K562 (cell line): ENCODE data around the gene KRT26. TPM values are rescaled to one million over a fixed set of nuclear protein-coding genes. Genes with fewer than 3 reads are reported as not detected.

Experiments used
- ATAC-seq: fragments of 200-7000 bp; cut with Tn5 transposase; 3 replicates; pipeline ENCODE4 v1.9.1; 2020; ENCODE audit warnings: moderate library complexity
- BruUV-seq: library from RNA; stranded (reverse); fragments of 400-500 nt; replicated peaks from 2 replicates; lab custom pipeline; 2021; lab: Mats Ljungman, UMichigan
- CTCF ChIA-PET: fragments of 300-600 bp; formaldehyde crosslinking; extraction: SDS; loops from one replicate; lab custom pipeline; 2021; ENCODE audit warnings: low intra/inter-chr PET ratio; lab: Yijun Ruan, JAX
- POLR2A ChIA-PET: fragments of 300-600, 350-650 bp; sonication (Branson Sonifier 250); formaldehyde crosslinking; extraction: SDS; loops from one replicate; lab custom pipeline; 2021; ENCODE audit warnings: antibody characterized with exemption, inconsistent platforms; lab: Yijun Ruan, JAX
- DNase-seq, 4 experiments: peaks; one replicate each; pipeline versions ENCODE4 v3.0.0 to v3.0.0-alpha.2; 2011 to 2018; ENCODE audit warnings: low spot score in 3 of 4, mixed read lengths in 3 of 4; ENCODE audit errors: extremely low read depth in 1 of 4
- FAIRE-seq: peaks from 2 replicates; lab custom pipeline; 2011; peaks lifted over from hg19 to GRCh38; lab: Jason Lieb, UNC
- H2AFZ ChIP-seq: 2 replicates; pipeline ENCODE4 v1.6.0; 2011; ENCODE audit warnings: low read depth, low read length, control low read depth, inconsistent platforms
- H3K27ac ChIP-seq: fragments of 200-600 bp; 3 replicates; pipeline ENCODE4 v1.8.0; 2011; ENCODE audit warnings: low read depth, mild to moderate bottlenecking, control low read depth, inconsistent platforms, low read length, moderate library complexity, mixed read lengths; ENCODE audit errors: extremely low read depth
- H3K27me3 ChIP-seq, 2 experiments: fragments of 300-600 bp in 1 of 2; 2 replicates in 1 of 2; 3 replicates in 1 of 2; pipeline versions ENCODE4 v1.6.0 to v1.8.0; 2011; ENCODE audit warnings: inconsistent platforms in 2 of 2, low read length in 2 of 2, mild to moderate bottlenecking in 1 of 2, mixed read lengths in 1 of 2, moderate library complexity in 1 of 2; ENCODE audit not compliant: control insufficient read depth in 2 of 2, insufficient read depth in 2 of 2
- H3K36me3 ChIP-seq: fragments of 300-600 bp; 3 replicates; pipeline ENCODE4 v1.8.0; 2011; ENCODE audit warnings: mild to moderate bottlenecking, low read length, inconsistent platforms; ENCODE audit not compliant: control insufficient read depth, insufficient read depth
- H3K4me1 ChIP-seq, 2 experiments: fragments of 200-600 bp in 1 of 2; replicated peaks in 1 of 2; 2 replicates in 1 of 2; 3 replicates in 1 of 2; pipeline versions ENCODE4 v1.5.1 to v1.8.0; 2011; ENCODE audit warnings: inconsistent platforms in 2 of 2, low read length in 2 of 2, mild to moderate bottlenecking in 1 of 2, mixed read lengths in 1 of 2, moderate library complexity in 1 of 2; ENCODE audit not compliant: control insufficient read depth in 2 of 2, insufficient read depth in 2 of 2
- H3K4me2 ChIP-seq: 2 replicates; pipeline ENCODE4 v1.6.1; 2011; ENCODE audit warnings: low read length, control low read depth, inconsistent platforms, mixed read lengths; ENCODE audit not compliant: insufficient read depth
- H3K4me3 ChIP-seq: fragments of 200-600 bp; sonication (generic), shearing (Covaris generic); 2 replicates; pipeline ENCODE4 v1.5.1; 2016; ENCODE audit warnings: control low read depth, inconsistent platforms
- H3K79me2 ChIP-seq: fragments of 200-600 bp; 3 replicates; pipeline ENCODE4 v1.8.0; 2011; ENCODE audit warnings: low read length, inconsistent platforms; ENCODE audit not compliant: control insufficient read depth, insufficient read depth
- H3K9ac ChIP-seq, 2 experiments: 2 replicates each; pipeline versions ENCODE4 v1.6.0 to v1.6.1; 2011; ENCODE audit warnings: low read depth in 2 of 2, low read length in 2 of 2, control low read depth in 1 of 2, inconsistent platforms in 1 of 2, mild to moderate bottlenecking in 1 of 2, mixed read lengths in 1 of 2; ENCODE audit not compliant: insufficient read depth in 1 of 2
- H3K9me1 ChIP-seq: one replicate; pipeline ENCODE4 v1.6.0; 2011; ENCODE audit warnings: inconsistent platforms, mild to moderate bottlenecking, low read length, moderate library complexity; ENCODE audit not compliant: control insufficient read depth, insufficient read depth
- H3K9me3 ChIP-seq: replicated peaks from 2 replicates; pipeline ENCODE4 v1.5.1; 2011; ENCODE audit warnings: low read depth, low read length, inconsistent platforms; ENCODE audit not compliant: control insufficient read depth, insufficient read depth
- H4K20me1 ChIP-seq: replicated peaks from 2 replicates; pipeline ENCODE4 v1.6.1; 2011; ENCODE audit warnings: low read length, inconsistent platforms, mixed read lengths; ENCODE audit not compliant: control insufficient read depth, insufficient read depth
- C11orf30 ChIP-seq: fragments of 450-650 bp; IDR thresholded peaks from 2 replicates; pipeline ENCODE4 v1.6.1; 2016; ENCODE audit warnings: low read depth, mild to moderate bottlenecking
- LCOR ChIP-seq: sonication (generic); formaldehyde crosslinking; IDR thresholded peaks from 2 replicates; pipeline ENCODE4 v1.8.0; 2022; ENCODE audit warnings: mild to moderate bottlenecking, missing genetic modification reagents
- MCM5 ChIP-seq: fragments of 450-650 bp; IDR thresholded peaks from 2 replicates; pipeline ENCODE4 v1.6.1; 2016; ENCODE audit warnings: low read depth
- ZNF77 ChIP-seq: fragments of 250-450 bp; sonication (Bioruptor Pico); IDR thresholded peaks from 2 replicates; pipeline ENCODE4 v1.5.0; 2020
- WGBS: fragments of 100-300 bp; shearing (Covaris generic); methylation state at CpG from one replicate; pipeline ENCODE4 v1.1.6; 2016; ENCODE audit warnings: low coverage, mixed read lengths; ENCODE audit not compliant: insufficient coverage; ENCODE audit errors: missing lambda C conversion rate; 5-methylcytosine and 5-hydroxymethylcytosine counted together
- in situ Hi-C: fragments of 300-500 bp; cut with MboI; formaldehyde crosslinking; loops from 4 replicates; pipeline ENCODE4 v1.15.0; 2018; ENCODE audit warnings: inconsistent platforms, mixed read lengths
- intact Hi-C: fragments of 100-400 bp; cut with micrococcal nuclease; formaldehyde crosslinking; loops from 2 replicates; pipeline ENCODE4 v1.14.2; 2022
- polyA plus RNA-seq, 8 experiments: library from polyadenylated mRNA; depleted of rRNA in 4 of 8; stranded (reverse) in 5 of 8; unstranded in 3 of 8; fragments of >200 nt; fragmentation: Nextera tagmentation in 2 of 8; fragmentation: Illumina TruSeq in 1 of 8; extraction: Ambion mirVana in 2 of 8; extraction: Trizol in 1 of 8; gene quantifications; 2 replicates each; pipeline versions ENCODE4 v1.2.1 to v1.2.3, GENCODE V29; 2011 to 2014; ENCODE audit warnings: inconsistent platforms in 1 of 8, missing spikeins in 1 of 8
- total RNA-seq, 7 experiments: library from RNA; depleted of rRNA in 6 of 7; stranded (reverse); fragments of >200 nt in 6 of 7; fragmentation: Illumina TruSeq in 2 of 7; extraction: Trizol in 2 of 7; gene quantifications; 2 replicates each; pipeline versions ENCODE4 v1.2.1 to v1.2.3, GENCODE V29; 2011 to 2021; ENCODE audit warnings: low replicate concordance in 1 of 7
- TF ChIP-seq, protein P1 (sequence below): fragments of 450-650 bp; formaldehyde crosslinking; IDR thresholded peaks from 2 replicates; pipeline ENCODE4 v1.4.0; 2022; ENCODE audit warnings: missing genetic modification characterization
- TF ChIP-seq, protein P2 (sequence below): fragments of 450-650 bp; IDR thresholded peaks from 2 replicates; pipeline ENCODE4 v1.6.1; 2014; ENCODE audit warnings: low read depth, mild to moderate bottlenecking, moderate library complexity, borderline replicate concordance

Gene KRT26
- total and polyA plus RNA-seq, 9 of the 15 experiments (the other 6 are each of a cell fraction or from before 2014, with no cell fraction given), result not detected

DNA sequence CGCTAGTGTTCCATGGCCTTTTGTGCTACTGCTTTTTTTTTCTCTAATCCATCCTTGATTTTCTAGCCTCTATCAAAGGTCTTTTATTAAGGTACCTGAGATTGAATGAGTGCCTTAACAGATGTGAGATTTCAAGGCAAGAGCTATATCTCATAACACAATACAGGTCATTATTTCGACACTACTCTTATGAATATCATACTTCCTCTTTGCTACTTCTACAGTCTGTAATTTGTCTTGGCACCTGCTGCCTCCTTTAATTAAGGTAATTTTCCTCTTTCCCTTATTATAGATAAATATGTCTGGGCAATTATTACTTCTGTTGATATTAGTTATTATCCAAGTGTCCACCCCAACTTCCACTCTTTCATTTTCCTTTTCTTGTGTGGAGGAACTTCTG is 22.5 kb upstream of the KRT26 start:
- Histone ChIP-seq H3K27me3 (peaks cover 25 to 38% of the 10 kb centered on the region in 2 experiments), H3K9me1 (no peaks in the 10 kb centered on the region)
- FAIRE-seq, result no peak

More for the DNA sequence above, 22.5 kb upstream of the KRT26 start:
- H3K79me2 ChIP-seq, result no peaks in the 10 kb centered on the region
- H3K36me3 ChIP-seq, result no peaks in the 10 kb centered on the region
- TF ChIP-seq, protein P1, sequence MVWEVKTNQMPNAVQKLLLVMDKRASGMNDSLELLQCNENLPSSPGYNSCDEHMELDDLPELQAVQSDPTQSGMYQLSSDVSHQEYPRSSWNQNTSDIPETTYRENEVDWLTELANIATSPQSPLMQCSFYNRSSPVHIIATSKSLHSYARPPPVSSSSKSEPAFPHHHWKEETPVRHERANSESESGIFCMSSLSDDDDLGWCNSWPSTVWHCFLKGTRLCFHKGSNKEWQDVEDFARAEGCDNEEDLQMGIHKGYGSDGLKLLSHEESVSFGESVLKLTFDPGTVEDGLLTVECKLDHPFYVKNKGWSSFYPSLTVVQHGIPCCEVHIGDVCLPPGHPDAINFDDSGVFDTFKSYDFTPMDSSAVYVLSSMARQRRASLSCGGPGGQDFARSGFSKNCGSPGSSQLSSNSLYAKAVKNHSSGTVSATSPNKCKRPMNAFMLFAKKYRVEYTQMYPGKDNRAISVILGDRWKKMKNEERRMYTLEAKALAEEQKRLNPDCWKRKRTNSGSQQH (CRISPR knock-in tag), result no peak
- TF ChIP-seq LCOR (no peak), MCM5 (no peak), C11orf30 (no peak), ZNF77 (CRISPR knock-in tag) (no peak)
- TF ChIP-seq, protein P2, sequence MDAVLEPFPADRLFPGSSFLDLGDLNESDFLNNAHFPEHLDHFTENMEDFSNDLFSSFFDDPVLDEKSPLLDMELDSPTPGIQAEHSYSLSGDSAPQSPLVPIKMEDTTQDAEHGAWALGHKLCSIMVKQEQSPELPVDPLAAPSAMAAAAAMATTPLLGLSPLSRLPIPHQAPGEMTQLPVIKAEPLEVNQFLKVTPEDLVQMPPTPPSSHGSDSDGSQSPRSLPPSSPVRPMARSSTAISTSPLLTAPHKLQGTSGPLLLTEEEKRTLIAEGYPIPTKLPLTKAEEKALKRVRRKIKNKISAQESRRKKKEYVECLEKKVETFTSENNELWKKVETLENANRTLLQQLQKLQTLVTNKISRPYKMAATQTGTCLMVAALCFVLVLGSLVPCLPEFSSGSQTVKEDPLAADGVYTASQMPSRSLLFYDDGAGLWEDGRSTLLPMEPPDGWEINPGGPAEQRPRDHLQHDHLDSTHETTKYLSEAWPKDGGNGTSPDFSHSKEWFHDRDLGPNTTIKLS, result no peak
- TF ChIP-seq, all 486 proteins: peak for 0
- Histone ChIP-seq H3K4me3 (no peak overlapping the region), H3K9ac (no peak overlapping the region), H3K4me1 (peaks cover 0 to 5% of the 10 kb centered on the region in 2 experiments; a peak in 1 of 5 replicates), H3K4me2 (no peak overlapping the region), H2AFZ (no peak overlapping the region), H4K20me1 (no peaks in the 10 kb centered on the region), H3K27ac (no peak overlapping the region), H3K9me3 (no peaks in the 10 kb centered on the region)
- ChIA-PET POLR2A (no interaction called here), CTCF (no interaction called here)
- BruUV-seq, result no TSS peak
- DNase-seq (no peak), ATAC-seq (no peak)
- WGBS, result 16% methylated on average over 2 of the region's 2 CpGs
- intact Hi-C loops, result no loop called here
- in situ Hi-C loops, result loop anchor here (5.0 kb wide), 1 partner anchor 177 kb away; no protein-coding TSS in a partner anchor
